Retinal pigment epithelial cell (primary cell): ENCODE results near the gene SLC15A1.

ENCODE experiments used
- DNase-seq: peaks from one replicate; pipeline ENCODE4 v3.0.0-alpha.2; 2010; ENCODE audit warnings: low read depth
- H3K4me3 ChIP-seq: 2 replicates; pipeline ENCODE4 v1.5.1; 2011; ENCODE audit warnings: mild to moderate bottlenecking, low read length, control low read depth, moderate library complexity
- TF ChIP-seq, protein P1 (sequence below): conservative IDR thresholded peaks from 2 replicates; pipeline ENCODE4 v1.5.1; 2011; ENCODE audit warnings: low read depth, low read length, control low read depth, inconsistent platforms

Gene SLC15A1

DNA sequence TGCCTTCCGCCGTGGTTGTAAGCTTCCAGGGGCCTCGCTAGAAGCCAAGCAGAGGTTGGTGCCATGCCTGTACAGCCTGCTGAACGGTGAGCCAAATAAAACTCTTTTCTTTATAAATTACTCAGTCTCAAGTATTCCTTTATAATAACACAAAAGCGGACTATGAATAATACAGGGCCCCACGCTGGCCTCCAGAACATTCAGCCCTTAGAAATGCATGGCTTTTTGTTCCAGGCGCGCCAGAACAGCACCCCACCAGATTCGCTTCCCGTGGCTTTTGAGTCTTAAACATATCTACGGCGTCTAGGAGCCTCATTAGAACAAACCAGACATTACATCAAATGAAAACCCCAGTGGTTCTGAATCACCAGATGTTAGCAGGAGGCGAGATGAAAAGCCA is 75.1 kb downstream of the SLC15A1 start:
- TF ChIP-seq, protein P1, sequence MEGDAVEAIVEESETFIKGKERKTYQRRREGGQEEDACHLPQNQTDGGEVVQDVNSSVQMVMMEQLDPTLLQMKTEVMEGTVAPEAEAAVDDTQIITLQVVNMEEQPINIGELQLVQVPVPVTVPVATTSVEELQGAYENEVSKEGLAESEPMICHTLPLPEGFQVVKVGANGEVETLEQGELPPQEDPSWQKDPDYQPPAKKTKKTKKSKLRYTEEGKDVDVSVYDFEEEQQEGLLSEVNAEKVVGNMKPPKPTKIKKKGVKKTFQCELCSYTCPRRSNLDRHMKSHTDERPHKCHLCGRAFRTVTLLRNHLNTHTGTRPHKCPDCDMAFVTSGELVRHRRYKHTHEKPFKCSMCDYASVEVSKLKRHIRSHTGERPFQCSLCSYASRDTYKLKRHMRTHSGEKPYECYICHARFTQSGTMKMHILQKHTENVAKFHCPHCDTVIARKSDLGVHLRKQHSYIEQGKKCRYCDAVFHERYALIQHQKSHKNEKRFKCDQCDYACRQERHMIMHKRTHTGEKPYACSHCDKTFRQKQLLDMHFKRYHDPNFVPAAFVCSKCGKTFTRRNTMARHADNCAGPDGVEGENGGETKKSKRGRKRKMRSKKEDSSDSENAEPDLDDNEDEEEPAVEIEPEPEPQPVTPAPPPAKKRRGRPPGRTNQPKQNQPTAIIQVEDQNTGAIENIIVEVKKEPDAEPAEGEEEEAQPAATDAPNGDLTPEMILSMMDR = no peak
- no peak for DNase-seq
- H3K4me3 ChIP-seq = no peak overlapping the region

DNA sequence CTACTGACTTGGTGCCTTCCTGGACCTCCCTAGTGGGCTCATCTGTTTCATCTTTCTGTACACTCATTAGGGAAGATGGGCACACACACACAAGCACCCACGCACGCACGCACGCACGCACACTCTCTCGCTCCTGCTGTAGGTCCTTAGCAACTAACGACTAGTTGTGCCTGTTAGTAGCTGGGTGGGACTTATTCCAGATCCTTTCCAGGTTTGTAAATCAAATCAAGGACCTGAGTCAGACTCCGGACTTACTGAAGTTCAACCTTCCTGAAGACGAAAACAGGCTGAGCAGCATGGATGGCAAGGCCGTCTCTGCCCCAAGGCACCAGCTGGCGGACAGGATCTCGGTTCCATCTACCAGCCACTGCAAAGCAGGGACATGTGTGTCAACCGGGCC is 76.2 kb downstream of the SLC15A1 start:
- DNase-seq = no peak
- TF ChIP-seq, protein P1 = no peak
- no peak overlapping the region for H3K4me3 ChIP-seq

DNA sequence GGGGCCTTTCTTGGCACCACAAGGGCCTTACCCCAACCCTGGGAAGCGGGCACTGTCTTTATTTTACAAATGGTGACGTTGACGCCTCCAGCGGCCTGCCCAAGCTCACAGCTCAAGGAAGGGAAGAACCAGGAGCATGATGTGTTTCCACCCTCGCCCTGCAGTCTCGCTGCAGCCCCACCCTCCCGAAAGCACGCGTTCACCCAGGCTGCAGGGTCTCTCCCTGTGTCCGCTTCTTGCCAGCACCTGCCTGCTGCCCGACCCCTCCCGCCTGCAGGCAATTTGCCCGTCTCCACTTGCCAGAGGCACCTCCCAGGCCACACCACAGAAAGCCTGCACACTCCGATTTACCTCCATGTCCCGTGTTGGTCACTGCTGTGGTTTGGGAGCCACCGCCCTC is 76.6 kb downstream of the SLC15A1 start:
- TF ChIP-seq, protein P1 = no peak
- no peak for DNase-seq
- H3K4me3 ChIP-seq = no peak overlapping the region

DNA sequence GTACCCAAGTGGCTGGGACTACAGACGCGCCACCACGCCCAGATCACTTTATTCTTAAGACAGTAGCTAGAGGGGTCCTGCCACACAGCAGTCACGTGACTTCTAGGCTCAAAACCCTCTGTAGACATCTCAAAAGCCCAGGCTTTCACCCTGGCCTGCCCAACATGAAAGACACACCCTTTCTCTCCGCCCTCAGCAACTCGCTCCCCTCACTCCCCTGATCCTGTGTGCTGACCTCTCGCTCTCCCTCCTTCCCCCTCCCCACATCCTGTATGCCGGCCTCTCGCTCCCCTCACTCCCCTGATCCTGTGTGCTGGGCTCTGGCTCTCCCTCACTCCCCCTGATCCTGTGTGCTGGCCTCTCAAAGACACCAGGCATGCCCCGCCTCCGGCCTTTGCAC is 77.4 kb downstream of the SLC15A1 start:
- TF ChIP-seq, protein P1 = no peak
- DNase-seq = no peak
- H3K4me3 ChIP-seq = no peak overlapping the region

DNA sequence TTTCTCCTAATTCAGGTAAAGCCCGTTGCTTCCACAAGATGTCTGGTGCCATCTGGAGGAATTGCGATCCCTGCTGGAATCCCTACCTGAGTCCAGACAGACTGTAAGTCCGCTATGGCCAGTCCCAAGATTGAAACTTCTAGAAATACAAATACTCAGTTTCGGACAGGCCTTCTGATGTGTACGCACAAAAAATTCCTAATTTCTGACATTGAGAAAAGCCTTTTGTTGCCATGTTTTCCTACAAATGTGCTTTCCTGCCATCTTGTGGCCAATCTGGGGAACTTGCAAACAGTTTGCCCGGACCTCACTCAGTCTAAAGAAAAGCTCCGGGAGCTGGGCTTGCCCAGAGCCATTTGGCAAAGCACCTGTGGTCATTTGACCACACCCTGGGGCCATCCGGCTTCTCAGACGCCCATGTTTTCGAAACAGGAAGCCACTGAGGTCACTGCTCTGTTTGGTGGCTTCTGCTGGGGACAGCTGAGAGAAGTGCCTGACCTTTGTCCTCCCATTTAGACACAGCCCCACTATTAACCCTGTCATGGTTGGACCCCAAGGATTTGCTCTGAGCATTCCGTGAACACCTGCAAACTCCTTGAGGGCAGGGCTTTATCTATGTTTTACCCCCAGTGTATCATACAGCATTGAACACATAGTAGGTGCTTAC is 79.4 kb downstream of the SLC15A1 start:
- TF ChIP-seq, protein P1 = peak; percentile 74

DNA sequence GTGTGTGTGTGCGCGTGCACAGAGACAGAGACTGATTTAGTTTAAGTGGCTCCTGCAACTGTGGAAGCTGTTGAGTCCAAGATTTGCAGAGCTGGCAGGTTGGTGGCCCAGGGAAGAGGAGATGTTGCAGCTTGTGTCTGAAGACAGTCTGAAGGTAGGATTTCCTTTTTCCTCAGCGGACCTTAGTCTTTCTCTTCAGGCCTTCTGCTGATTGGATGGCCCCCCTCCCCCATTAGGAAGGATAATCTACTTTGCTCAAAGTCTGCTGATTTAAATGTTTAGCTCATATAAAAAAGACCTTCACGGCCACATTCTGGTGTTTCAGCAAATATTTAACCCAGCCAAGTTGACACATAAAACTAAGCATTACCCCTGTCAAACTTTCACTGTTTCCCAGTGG is 84.3 kb downstream of the SLC15A1 start:
- TF ChIP-seq, protein P1 = no peak
- H3K4me3 ChIP-seq = no peak overlapping the region
- DNase-seq = no peak

More for the DNA sequence above, 79.4 kb downstream of the SLC15A1 start:
- peak overlapping the region; percentile 22 for H3K4me3 ChIP-seq
- peak; percentile 30 for DNase-seq

DNA sequence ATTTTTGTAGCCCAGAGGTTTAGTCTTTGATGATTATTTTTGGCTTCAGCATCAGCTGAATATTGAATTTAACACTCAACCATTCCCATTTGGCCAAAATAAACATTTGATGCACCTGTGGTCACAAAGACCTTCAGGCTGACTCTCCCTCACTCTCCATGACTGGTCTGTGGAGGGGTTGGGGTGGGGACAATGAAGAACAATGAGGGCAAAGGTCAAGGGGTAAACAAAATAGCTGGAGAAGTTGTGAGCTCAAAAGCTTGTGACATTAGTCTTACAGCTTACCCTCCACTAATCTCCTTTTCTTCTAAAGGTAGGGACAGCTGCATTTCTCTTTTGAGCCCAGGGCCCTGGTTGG is 86.9 kb downstream of the SLC15A1 start:
- no peak overlapping the region for H3K4me3 ChIP-seq
- TF ChIP-seq, protein P1 = no peak
- no peak for DNase-seq
